ENCODE measurements around the gene GIT2.

GIT2 gene

DNA sequence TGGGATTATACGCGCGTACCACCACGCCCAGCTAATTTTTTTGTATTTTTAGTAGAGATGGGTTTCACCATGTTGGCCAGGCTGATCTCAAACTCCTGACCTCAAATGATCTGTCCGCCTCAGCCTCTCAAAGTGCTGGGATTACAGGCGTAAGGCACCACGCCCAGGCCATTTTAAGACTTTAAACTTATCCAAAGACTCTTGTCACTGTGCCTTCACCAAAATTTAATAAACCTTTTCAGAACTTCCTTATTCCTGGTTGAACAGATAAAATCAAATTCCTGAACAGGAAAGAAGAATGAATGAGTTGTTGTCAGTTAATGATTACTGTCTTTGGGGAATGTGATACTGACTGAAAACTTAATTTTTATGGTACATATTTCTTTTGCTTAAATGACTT lies 37.8 kb downstream of the GIT2 start:
- Histone ChIP-seq H2BK12ac (ENCODE audit: low read length in 2 of 2) (no peak overlapping the region), H4K91ac (ENCODE audit: low read length) (no peak overlapping the region), H2BK15ac (ENCODE audit: low read depth, poor library complexity, severe bottlenecking) (no peak overlapping the region), H2BK120ac (ENCODE audit: low read depth, low read length) (no peak overlapping the region), H3K4ac (ENCODE audit: low read depth in 1 of 2, low read length in 2 of 2) (no peak overlapping the region), H3K14ac (ENCODE audit: low read length in 2 of 2) (no peak overlapping the region), H3K27ac (ENCODE audit: low read length, poor library complexity, severe bottlenecking) (no peak overlapping the region), H3K36me3 (ENCODE audit: control insufficient read depth in 1 of 2, insufficient read depth in 2 of 2, low read depth in 1 of 2, low read length in 2 of 2) (peaks cover 17 to 63% of the 10 kb centered on the region in 2 experiments), H3K18ac (ENCODE audit: low read depth in 1 of 2, low read length in 2 of 2) (no peak overlapping the region), H3K79me1 (replicated peaks; ENCODE audit: low read length, poor library complexity, severe bottlenecking) (peaks cover 10% of the 10 kb centered on the region), H3K27me3 (ENCODE audit: control insufficient read depth in 1 of 2, insufficient read depth in 1 of 2, low read length in 2 of 2) (no peaks in the 10 kb centered on the region), H2BK5ac (ENCODE audit: low read depth, low read length, poor library complexity, severe bottlenecking) (no peak overlapping the region), H4K8ac (ENCODE audit: low read length) (no peak overlapping the region), H3K23ac (ENCODE audit: low read length in 2 of 2) (no peak overlapping the region), H3K4me1 (ENCODE audit: control insufficient read depth, insufficient read depth, low read depth, low read length) (peaks cover 4% of the 10 kb centered on the region), H3K4me2 (ENCODE audit: low read length, poor library complexity, severe bottlenecking) (no peak overlapping the region), H3K4me3 (ENCODE audit: insufficient read depth in 1 of 2, low read depth in 1 of 2, low read length in 2 of 2) (no peak overlapping the region), H2AFZ (ENCODE audit: low read depth, low read length) (no peak overlapping the region), H3K9ac (ENCODE audit: low read length) (no peak overlapping the region), H2AK5ac (ENCODE audit: low read length, severe bottlenecking) (no peak overlapping the region), H3K9me3 (ENCODE audit: control insufficient read depth, low read length) (no peaks in the 10 kb centered on the region)
- 100% methylated on average over 7 of the region's 7 CpGs for WGBS
- DNase-seq, result no peak

DNA sequence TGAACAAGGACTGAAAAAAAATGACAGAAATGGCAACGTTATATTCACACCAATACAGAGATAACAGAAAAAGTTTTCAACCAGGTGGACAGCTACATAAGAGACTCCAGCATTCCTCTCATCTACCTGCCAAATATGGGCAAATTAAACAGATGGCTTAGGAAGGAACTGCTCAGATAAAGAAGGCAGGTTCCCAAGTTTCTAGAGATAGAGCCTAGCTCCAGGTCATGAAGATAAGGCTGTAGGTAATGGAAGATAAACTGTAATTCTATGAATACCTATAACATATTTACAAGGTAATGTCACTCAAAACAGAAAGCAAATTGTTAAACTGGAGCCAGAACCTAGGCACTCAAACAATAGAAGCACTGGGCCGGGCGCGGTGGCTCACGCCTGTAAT lies 42.5 kb downstream of the GIT2 start:
- H2BK120ac ChIP-seq (ENCODE audit: low read depth, low read length), result no peak overlapping the region
- H3K4me2 ChIP-seq (ENCODE audit: low read length, poor library complexity, severe bottlenecking), result no peak overlapping the region
- no peaks in the 10 kb centered on the region for H3K9me3 ChIP-seq (ENCODE audit: control insufficient read depth, low read length)
- no peak overlapping the region for H2BK5ac ChIP-seq (ENCODE audit: low read depth, low read length, poor library complexity, severe bottlenecking)
- no peak overlapping the region for H3K18ac ChIP-seq (ENCODE audit: low read depth in 1 of 2, low read length in 2 of 2)
- H3K79me1 ChIP-seq (replicated peaks; ENCODE audit: low read length, poor library complexity, severe bottlenecking), result peaks cover 1% of the 10 kb centered on the region
- H4K91ac ChIP-seq (ENCODE audit: low read length), result no peak overlapping the region
- no peak overlapping the region for H3K4ac ChIP-seq (ENCODE audit: low read depth in 1 of 2, low read length in 2 of 2)
- H2BK12ac ChIP-seq (ENCODE audit: low read length in 2 of 2), result no peak overlapping the region
- H3K27ac ChIP-seq (ENCODE audit: low read length, poor library complexity, severe bottlenecking), result no peak overlapping the region
- WGBS, result 99% methylated on average over 4 of the region's 5 CpGs
- no peak overlapping the region for H3K4me3 ChIP-seq (ENCODE audit: insufficient read depth in 1 of 2, low read depth in 1 of 2, low read length in 2 of 2)
- H3K36me3 ChIP-seq (ENCODE audit: control insufficient read depth in 1 of 2, insufficient read depth in 2 of 2, low read depth in 1 of 2, low read length in 2 of 2), result peaks cover 14 to 64% of the 10 kb centered on the region in 2 experiments
- no peak for DNase-seq
- H4K8ac ChIP-seq (ENCODE audit: low read length), result no peak overlapping the region
- H2AK5ac ChIP-seq (ENCODE audit: low read length, severe bottlenecking), result no peak overlapping the region
- H2BK15ac ChIP-seq (ENCODE audit: low read depth, poor library complexity, severe bottlenecking), result no peak overlapping the region
- H2AFZ ChIP-seq (ENCODE audit: low read depth, low read length), result no peak overlapping the region
- H3K23ac ChIP-seq (ENCODE audit: low read length in 2 of 2), result no peak overlapping the region
- peaks cover 14% of the 10 kb centered on the region for H3K4me1 ChIP-seq (ENCODE audit: control insufficient read depth, insufficient read depth, low read depth, low read length)
- no peaks in the 10 kb centered on the region for H3K27me3 ChIP-seq (ENCODE audit: control insufficient read depth in 1 of 2, insufficient read depth in 1 of 2, low read length in 2 of 2)
- no peak overlapping the region for H3K9ac ChIP-seq (ENCODE audit: low read length)
- H3K14ac ChIP-seq (ENCODE audit: low read length in 2 of 2), result no peak overlapping the region

DNA sequence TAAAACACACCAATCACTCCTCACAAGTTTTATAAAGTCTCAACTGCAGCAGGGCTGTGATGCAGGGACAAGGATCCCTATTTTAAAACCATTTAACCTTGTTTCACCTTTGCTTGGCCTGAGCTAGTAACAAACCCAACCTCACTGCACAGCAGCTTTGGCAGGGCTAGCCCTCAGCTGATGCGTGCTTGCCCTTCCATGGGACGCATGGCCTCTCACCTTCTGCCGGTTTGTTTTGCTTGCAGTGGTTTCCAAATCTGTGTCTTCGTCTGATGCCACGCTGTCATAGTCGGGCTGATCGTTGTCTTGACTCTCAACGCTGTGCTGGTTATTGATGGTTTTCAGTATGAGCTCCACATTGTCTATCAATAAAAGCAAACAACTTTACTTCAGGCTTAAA lies 43.3 kb downstream of the GIT2 start:
- Histone ChIP-seq H3K9me3 (ENCODE audit: control insufficient read depth, low read length) (no peaks in the 10 kb centered on the region), H3K36me3 (ENCODE audit: control insufficient read depth in 1 of 2, insufficient read depth in 2 of 2, low read depth in 1 of 2, low read length in 2 of 2) (peaks cover 16 to 68% of the 10 kb centered on the region in 2 experiments), H3K4me3 (ENCODE audit: insufficient read depth in 1 of 2, low read depth in 1 of 2, low read length in 2 of 2) (no peak overlapping the region), H2BK5ac (ENCODE audit: low read depth, low read length, poor library complexity, severe bottlenecking) (no peak overlapping the region), H4K91ac (ENCODE audit: low read length) (no peak overlapping the region), H2BK120ac (ENCODE audit: low read depth, low read length) (no peak overlapping the region), H3K23ac (ENCODE audit: low read length in 2 of 2) (no peak overlapping the region), H2AK5ac (ENCODE audit: low read length, severe bottlenecking) (peak overlapping the region; percentile 53), H3K4me2 (ENCODE audit: low read length, poor library complexity, severe bottlenecking) (no peak overlapping the region), H3K18ac (ENCODE audit: low read depth in 1 of 2, low read length in 2 of 2) (no peak overlapping the region), H3K4me1 (ENCODE audit: control insufficient read depth, insufficient read depth, low read depth, low read length) (peaks cover 16% of the 10 kb centered on the region), H3K79me1 (replicated peaks; ENCODE audit: low read length, poor library complexity, severe bottlenecking) (peaks cover 1% of the 10 kb centered on the region), H3K9ac (ENCODE audit: low read length) (peak overlapping the region; percentile 80), H3K4ac (ENCODE audit: low read depth in 1 of 2, low read length in 2 of 2) (peak overlapping the region in 1 of 2 experiments; percentile 4), H3K14ac (ENCODE audit: low read length in 2 of 2) (peak overlapping the region in 1 of 2 experiments; percentile 66), H2AFZ (ENCODE audit: low read depth, low read length) (no peak overlapping the region), H3K27me3 (ENCODE audit: control insufficient read depth in 1 of 2, insufficient read depth in 1 of 2, low read length in 2 of 2) (no peaks in the 10 kb centered on the region), H2BK12ac (ENCODE audit: low read length in 2 of 2) (no peak overlapping the region), H2BK15ac (ENCODE audit: low read depth, poor library complexity, severe bottlenecking) (no peak overlapping the region), H3K27ac (ENCODE audit: low read length, poor library complexity, severe bottlenecking) (peak overlapping the region; percentile 97), H4K8ac (ENCODE audit: low read length) (no peak overlapping the region)
- no peak for DNase-seq
- 99% methylated on average over 8 of the region's 8 CpGs for WGBS

DNA sequence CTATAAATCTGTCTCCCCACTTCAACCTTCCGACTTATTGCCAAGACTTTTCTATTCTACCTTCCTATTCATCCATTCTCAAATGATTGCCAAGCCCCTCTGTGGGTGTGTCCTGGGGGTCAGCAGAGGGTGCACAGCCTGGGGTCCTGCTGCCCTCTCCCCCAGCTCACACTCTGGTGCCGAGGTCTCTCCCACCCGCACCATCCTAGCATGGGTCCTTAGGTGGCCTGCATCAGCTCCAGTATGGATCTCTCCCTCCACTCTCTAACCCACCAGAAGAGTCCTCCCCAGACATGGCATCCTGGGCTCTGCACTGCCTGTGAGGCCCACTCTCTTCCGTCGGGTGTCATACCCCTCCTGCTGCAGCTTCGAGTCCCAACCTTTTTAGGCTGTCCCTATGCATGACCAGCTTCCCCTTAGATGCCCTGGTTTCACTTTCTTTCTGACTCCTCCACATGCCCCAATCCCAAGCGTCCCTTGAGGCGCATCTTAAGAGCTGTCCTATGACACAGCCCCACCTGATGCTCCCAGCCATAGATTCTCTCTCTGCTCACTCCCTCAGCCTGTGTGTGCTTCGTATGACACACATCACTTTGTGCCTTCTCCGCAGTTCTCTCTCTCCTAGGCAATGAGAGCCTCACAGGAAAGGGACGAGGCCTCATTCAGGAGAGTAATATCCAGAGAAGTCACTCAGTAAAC lies 43.9 kb downstream of the GIT2 start:
- H3K18ac ChIP-seq (ENCODE audit: low read depth in 1 of 2, low read length in 2 of 2), result no peak overlapping the region
- peak overlapping the region; percentile 97 for H3K27ac ChIP-seq (ENCODE audit: low read length, poor library complexity, severe bottlenecking)
- no peak overlapping the region for H3K4me3 ChIP-seq (ENCODE audit: insufficient read depth in 1 of 2, low read depth in 1 of 2, low read length in 2 of 2)
- no peak overlapping the region for H3K4me2 ChIP-seq (ENCODE audit: low read length, poor library complexity, severe bottlenecking)
- H3K9ac ChIP-seq (ENCODE audit: low read length), result peak overlapping the region; percentile 80
- H2BK5ac ChIP-seq (ENCODE audit: low read depth, low read length, poor library complexity, severe bottlenecking), result peak overlapping the region; percentile 75
- no peak overlapping the region for H3K14ac ChIP-seq (ENCODE audit: low read length in 2 of 2)
- no peak overlapping the region for H3K23ac ChIP-seq (ENCODE audit: low read length in 2 of 2)
- H3K27me3 ChIP-seq (ENCODE audit: control insufficient read depth in 1 of 2, insufficient read depth in 1 of 2, low read length in 2 of 2), result no peaks in the 10 kb centered on the region
- peak overlapping the region; percentile 71 for H4K91ac ChIP-seq (ENCODE audit: low read length)
- H3K4me1 ChIP-seq (ENCODE audit: control insufficient read depth, insufficient read depth, low read depth, low read length), result peaks cover 16% of the 10 kb centered on the region
- H2BK12ac ChIP-seq (ENCODE audit: low read length in 2 of 2), result no peak overlapping the region
- no peak overlapping the region for H2BK15ac ChIP-seq (ENCODE audit: low read depth, poor library complexity, severe bottlenecking)
- DNase-seq, result no peak
- no peak overlapping the region for H3K4ac ChIP-seq (ENCODE audit: low read depth in 1 of 2, low read length in 2 of 2)
- no peak overlapping the region for H2AFZ ChIP-seq (ENCODE audit: low read depth, low read length)
- H3K36me3 ChIP-seq (ENCODE audit: control insufficient read depth in 1 of 2, insufficient read depth in 2 of 2, low read depth in 1 of 2, low read length in 2 of 2), result peaks cover 16 to 71% of the 10 kb centered on the region in 2 experiments
- 97% methylated on average over 11 of the region's 11 CpGs for whole genome bisulfite sequencing
- H2BK120ac ChIP-seq (ENCODE audit: low read depth, low read length), result no peak overlapping the region
- H2AK5ac ChIP-seq (ENCODE audit: low read length, severe bottlenecking), result peak overlapping the region; percentile 53
- no peaks in the 10 kb centered on the region for H3K9me3 ChIP-seq (ENCODE audit: control insufficient read depth, low read length)
- H3K79me1 ChIP-seq (replicated peaks; ENCODE audit: low read length, poor library complexity, severe bottlenecking), result peaks cover 1% of the 10 kb centered on the region
- no peak overlapping the region for H4K8ac ChIP-seq (ENCODE audit: low read length)
